SH-SY5Y (cell line): ENCODE results near the gene ILK.

Experiments used
- GATA2 ChIP-seq: IDR thresholded peaks from 2 replicates; pipeline ENCODE4 v1.6.1; 2011; ENCODE audit warnings: mild to moderate bottlenecking, low read depth, low read length
- GATA3 ChIP-seq: IDR thresholded peaks from 2 replicates; pipeline ENCODE4 v1.6.1; 2011; ENCODE audit warnings: low read depth, mild to moderate bottlenecking, low read length, moderate library complexity

Gene ILK

DNA sequence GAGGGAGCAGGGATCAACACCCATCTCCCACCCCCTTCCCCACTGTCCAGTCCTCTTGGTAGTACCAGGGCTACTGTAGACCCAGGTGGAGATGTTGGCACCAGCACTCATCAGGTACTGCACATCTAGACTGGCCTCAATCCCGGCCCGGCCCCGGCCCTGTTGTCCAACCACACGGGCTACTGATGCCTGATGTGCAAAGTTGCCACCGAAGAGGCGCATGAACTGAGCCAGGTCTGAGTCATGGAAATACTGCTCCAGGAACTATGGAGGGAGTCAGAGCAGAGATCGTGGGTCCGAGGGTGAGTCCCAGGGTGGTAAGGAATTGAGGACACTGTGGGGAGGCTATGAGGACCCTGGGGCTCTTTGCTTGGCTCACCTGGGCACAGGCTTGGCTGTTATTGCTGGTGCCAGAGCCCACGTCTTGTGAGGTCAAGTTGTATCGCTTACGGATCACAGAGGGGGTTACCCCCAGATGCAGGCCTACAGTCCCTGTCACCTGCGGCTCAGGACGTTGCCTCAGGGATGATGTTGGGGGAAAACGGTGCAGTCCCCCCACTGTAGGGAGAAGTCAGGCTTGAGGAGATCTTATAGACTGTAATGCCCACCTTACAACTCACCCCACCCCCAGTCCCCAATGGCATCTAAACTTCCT lies 13.1 kb downstream of the ILK start:
- no peak for TF ChIP-seq GATA2
- TF ChIP-seq GATA3 = no peak

DNA sequence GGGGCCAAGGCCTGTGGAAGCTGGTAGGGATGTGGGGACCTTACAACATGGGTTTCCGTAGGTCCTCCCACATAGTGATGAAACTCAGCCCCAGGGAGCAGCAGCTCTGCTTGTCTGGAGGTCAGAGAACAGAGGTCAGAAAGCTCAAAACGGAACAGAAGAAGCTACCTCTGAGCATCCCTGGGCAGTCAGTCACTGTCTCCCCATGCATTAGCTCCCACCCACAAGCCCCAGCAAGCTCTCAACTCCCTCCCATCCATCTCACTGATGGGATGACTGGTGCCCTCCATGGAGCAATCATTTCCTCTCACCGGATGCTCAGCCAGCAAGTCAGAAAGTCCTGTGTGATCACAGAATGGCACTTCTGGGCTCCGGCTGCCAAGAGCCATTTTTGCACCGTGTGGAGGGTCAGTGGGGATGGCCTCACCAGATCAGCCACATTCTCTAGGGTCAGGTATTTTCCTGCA lies 13.8 kb downstream of the ILK start:
- TF ChIP-seq GATA2 = no peak
- no peak for TF ChIP-seq GATA3

DNA sequence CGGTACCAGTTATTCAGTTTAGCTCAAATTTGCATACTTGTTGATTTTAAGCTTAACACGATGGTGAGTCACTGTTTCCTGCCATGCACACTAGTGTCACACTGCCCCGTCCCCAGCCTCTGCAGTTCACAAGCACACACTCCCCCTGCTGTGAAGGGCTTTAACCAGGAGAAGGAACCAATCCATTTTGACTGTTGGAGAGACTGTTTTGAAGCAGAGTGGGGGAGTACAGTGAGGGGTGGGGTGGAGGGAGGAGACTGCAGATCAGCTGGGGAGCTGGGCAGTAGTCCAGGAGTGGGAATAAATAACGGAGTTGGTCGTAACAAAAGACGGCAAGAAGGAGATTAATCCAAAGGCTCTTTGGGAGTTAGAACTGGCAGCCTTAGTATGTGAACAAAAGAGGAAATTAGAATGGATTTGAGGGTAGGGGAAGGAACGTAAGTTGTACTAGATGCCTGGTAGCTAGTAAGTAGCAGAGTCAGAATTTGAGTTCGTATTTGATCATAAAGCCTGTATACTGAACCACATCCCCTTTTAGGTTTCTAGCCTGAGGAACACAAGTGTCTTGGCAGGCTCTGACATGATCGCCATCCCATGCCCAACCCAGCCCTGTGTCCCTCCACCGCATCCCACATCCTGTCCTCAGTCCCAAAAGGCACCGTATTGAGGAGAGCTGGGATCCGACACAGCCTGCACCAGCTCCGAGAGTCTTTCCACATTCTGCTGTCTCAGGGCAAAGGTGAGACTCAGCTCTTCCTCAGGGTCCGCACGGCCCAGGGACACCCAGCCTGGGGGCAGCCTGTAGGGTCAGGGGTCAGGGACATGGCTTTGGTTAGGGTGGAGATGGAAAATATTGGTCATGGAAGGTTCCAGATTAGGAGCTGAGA lies 14.8 kb downstream of the ILK start:
- TF ChIP-seq GATA2 (no peak), GATA3 (no peak)

DNA sequence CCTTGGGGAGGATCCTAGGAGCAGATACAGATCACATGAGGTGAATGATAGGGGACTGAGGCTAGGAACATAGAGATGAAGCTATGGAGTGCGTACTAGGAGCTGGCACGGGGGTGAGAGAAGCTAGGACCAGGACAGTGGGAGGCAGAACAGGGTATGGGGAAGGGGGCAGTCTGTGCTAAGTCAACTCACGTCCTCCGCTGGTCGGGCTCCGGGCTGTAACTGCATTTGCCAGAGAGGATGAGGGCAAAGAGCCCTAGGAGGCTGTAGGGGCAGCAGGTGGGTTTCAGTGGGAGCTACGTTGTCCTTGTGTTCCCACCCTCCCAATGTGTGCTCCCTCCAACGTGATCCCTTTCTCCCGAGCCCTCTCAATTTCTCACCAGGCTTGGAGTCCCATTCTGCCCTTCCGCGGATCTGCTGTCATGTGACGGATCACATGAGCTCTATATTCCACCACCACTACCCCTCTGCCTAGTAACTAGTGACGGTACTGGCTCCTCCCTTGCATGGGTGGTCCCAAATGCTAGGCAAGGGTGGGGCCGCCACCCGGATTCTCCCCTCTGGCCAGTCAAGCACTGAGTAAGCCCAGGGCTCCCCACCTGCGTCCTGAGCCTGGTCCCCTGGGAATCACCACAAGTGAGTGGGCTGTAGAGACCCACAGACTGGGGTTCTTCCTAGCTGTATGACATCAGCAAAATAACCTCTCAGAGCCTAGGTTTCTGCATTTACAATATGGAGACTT lies 15.6 kb downstream of the ILK start, which contains the start of gene TPP1:
Gene TPP1, minus strand, starts transcription at position 419 of the 742 bp plus-strand sequence. Its CDS starts 22 bp downstream, at position 397.
- TF ChIP-seq GATA2 (no peak), GATA3 (no peak)

DNA sequence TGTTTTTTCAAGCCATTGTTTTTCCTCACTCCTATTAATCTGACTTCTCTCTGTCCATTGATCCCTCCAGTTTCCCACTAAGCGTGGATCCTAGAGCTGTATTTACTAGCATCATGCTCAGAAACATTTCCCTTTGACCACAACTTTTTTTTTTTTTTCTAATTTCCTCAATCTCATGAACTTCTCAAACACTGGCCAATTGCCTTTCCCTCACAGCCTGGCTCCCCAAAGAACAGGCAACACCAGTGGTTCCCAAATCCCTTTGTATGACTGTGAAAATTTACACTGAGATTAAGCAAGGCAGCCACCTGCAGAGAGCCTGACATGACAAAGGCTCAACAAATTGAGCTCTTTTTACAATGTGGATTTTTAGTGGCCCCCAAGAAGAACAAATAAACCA lies 17.1 kb downstream of the ILK start:
- TF ChIP-seq GATA3 (no peak), GATA2 (no peak)

DNA sequence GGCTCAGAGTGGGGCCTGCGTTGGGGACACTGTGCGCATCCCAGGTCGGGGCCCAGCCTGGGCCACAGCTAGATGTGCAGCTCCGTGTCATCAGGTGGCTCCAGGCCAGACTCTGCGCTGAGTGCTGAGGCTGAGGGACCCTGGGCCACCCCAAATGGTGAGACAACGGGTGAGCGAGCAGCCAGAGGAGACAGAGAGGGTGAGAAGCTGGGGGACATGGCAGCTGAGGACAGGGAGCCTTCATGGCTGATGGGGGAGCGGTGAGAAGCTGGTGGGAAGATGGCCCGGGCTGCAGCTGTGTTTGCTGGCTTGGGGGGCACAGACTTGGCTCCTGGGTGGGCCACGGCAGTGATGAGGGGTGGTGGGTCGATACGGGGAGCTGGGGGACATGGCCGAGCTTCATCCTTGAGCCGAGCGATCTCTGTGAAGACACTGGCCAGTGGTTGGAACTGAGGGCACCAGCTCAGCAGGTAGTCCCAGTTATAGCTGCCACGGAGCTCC lies 18.2 kb downstream of the ILK start:
- TF ChIP-seq GATA3 (no peak), GATA2 (no peak)

DNA sequence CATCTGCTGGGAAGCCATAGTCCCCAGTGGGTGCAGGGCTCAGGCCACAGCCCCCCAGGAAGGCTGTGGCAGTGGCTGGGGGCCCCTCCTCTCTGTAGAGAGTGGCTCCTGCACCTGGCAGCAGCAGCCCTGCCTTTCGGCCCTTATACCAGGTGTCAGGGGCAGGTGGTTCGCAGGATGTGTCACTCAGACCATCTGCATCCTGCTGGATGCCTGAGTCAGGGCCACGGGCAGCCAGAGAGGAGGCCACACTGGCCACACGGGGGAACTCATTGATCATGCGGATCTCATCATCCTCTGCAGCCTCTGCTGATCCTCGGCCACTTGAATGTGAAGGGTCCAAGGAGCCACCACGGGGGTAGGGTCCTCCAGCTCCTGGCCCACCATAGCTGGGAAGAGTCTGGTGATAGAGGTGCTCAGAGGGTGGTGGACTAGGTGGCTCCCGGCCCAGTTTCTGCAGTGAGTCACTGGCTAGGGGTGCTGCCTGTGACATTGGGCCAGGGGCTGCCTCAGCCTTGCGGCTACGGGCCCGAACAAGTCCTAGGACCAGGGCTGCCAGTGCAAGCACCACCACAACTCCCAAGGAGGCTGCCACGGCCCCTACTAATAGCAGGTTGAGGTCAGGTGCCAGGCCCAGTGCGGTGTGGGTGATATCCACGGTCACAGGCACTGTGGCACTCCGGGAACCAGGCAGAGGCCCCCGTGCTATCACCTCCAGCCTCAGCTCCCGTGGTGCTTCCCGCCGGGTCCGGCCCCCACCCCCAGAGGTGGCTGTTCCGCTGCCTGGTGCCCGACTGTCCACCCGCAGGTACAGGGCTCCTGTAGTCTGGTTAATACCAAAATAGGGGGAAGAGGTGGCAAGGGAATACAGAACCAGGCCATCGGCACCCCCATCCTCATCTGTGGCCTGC lies 18.9 kb downstream of the ILK start:
- TF ChIP-seq GATA2 = no peak
- no peak for TF ChIP-seq GATA3

DNA sequence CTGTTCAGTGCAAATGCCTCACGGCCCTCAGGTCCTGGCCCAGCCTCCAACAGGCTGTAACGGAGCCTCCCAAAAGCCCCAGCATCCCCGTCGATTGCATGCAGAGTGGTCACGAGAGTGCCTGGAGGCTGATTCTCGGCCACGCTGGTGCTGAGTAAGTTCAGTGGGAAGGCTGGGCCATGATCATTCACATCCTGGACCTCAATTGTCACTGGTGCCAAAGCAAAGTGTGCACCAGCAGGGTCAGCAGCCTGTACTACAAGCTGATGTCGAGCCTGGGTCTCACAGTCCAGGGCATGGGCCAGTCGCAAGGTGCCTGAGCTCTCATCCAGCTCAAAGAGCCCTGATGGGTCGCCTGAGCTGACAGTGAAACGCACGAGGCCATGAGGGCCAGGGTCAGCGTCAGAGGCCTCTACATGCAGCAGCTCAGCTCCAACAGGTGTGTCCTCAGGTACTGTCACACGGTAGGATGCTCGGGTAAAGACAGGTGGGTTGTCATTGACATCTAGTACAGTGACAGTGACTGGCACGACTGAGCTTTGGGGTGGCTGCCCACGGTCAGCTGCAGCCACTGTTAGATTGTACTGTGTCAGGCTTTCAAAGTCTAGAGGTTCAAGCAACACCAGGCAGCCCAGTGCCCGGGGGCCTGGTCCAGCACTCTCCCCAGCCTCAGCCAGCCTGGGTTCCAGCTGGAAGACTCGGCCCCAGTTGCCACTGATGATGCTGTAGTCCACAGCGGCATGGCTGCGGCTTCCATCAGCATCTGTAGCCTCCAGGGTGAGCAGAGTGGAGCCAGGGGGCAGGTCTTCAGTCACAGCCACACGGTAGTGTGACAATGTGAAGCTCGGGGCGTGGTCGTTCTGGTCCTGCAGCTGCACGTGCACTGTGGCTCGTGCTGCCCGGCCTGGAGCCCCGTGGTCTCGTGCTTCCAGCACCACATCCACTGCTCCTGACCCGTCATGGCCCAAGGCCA lies 20.1 kb downstream of the ILK start:
- TF ChIP-seq GATA3 (no peak), GATA2 (no peak)

DNA sequence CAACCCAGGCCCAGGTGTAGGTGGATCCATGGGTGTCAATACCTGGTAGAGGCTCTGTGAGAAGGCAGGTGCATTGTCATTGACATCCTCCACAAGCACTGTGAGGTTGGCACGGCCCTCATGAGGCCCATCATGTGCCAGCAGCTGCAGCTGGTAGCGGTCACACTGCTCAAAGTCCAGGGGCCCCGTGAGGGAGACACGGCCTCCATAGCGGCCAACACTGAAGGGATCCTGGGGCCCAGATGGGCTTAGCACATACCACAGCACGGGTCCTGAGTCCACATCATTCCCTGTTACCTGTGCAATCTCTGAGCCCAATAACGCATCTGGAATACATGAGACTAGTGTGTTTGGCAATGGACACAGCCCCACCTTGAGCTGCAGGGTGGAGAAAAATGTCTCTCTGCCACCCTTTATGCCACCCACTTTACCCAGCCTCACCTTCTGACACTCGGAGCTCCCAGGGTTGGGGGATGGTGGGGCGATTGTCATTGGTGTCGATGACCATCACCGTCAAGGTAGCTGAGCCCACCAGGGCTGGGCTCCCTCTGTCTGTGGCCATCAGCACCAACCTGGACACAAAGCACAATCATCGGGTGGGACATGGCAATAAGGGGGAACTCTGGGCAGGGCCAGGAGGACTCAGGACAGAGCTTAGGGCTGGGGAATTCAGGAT lies 21.7 kb downstream of the ILK start:
- TF ChIP-seq GATA3 (no peak), GATA2 (no peak)

DNA sequence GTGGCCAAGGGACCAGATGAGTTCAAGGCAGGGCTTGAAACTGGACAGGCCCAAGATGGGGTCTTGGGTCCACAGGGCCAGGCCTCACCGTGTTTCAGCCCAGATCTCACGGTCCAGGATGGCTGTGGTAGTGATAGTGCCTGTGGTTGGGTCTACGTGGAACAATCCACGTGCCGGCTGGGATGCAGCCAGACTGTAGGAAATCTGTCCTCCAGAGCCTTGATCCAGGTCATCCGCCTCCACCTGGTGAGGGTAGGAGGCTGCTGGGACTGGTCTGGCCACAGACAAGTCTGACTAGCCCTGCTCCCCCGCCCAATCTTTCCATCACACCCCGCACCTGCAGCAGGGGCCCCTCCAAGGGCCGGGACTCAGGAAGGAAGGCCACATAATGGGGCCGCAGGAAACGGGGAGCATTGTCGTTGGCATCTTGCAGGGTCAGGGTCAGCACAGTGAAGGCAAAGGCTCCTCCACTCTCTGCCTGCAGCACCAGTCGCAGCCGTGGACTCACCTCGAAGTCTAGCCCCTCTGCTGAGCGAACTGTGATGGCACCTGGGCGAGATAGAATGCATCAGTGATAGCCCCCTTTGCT lies 22.4 kb downstream of the ILK start:
- TF ChIP-seq GATA3 = no peak
